SK-N-SH (cell line): ENCODE measurements around the gene CA4. TPM values are rescaled to one million over a fixed set of nuclear protein-coding genes. Genes with fewer than 3 reads are reported as not detected.

Experiments
- CTCF ChIA-PET: fragments of 300-600, 350-600 bp; formaldehyde crosslinking; extraction: SDS; loops from one replicate; lab custom pipeline; 2021; lab: Yijun Ruan, JAX
- POLR2A ChIA-PET: fragments of 350-600 bp; sonication (Branson Sonifier 250); formaldehyde crosslinking; extraction: SDS; loops from one replicate; lab custom pipeline; 2020; ENCODE audit warnings: antibody characterized with exemption, inconsistent platforms; lab: Yijun Ruan, JAX
- DNase-seq: peaks from one replicate; pipeline ENCODE4 v3.0.0; 2012
- H2AFZ ChIP-seq: fragments of 200-600 bp; sonication (generic); 2 replicates; pipeline ENCODE4 v1.8.1; 2016; ENCODE audit warnings: antibody characterized with exemption, mild to moderate bottlenecking, low read depth
- H3F3A ChIP-seq: fragments of 200-600 bp; sonication (generic); replicated peaks from 2 replicates; pipeline ENCODE3; 2016; ENCODE audit warnings: antibody characterized with exemption, mild to moderate bottlenecking; ENCODE audit not compliant: insufficient read depth
- H3K27ac ChIP-seq, 2 experiments: fragments of 200-500 bp in 1 of 2; fragments of 200-600 bp in 1 of 2; sonication (Bioruptor generic) in 1 of 2; sonication (generic), shearing (Covaris generic) in 1 of 2; 2 replicates each; pipeline versions ENCODE4 v1.5.1 to v1.6.1; 2014 to 2016; ENCODE audit warnings: low read depth in 2 of 2, inconsistent platforms in 1 of 2, low read length in 1 of 2, mild to moderate bottlenecking in 1 of 2, mixed read lengths in 1 of 2
- H3K27me3 ChIP-seq: fragments of 200-600 bp; sonication (generic), shearing (Covaris generic); 2 replicates; pipeline ENCODE4 v1.6.1; 2016; ENCODE audit warnings: mixed run types; ENCODE audit not compliant: insufficient read depth
- H3K36me3 ChIP-seq, 2 experiments: fragments of 200-500 bp in 1 of 2; fragments of 200-600 bp in 1 of 2; sonication (Bioruptor generic) in 1 of 2; sonication (generic) in 1 of 2; replicated peaks in 1 of 2; 2 replicates each; pipeline versions ENCODE3 to v1.5.1; 2014 to 2016; ENCODE audit warnings: low read length in 1 of 2, mild to moderate bottlenecking in 1 of 2; ENCODE audit not compliant: insufficient read depth in 2 of 2, control insufficient read depth in 1 of 2
- H3K4me1 ChIP-seq, 2 experiments: fragments of 200-500 bp in 1 of 2; fragments of 200-600 bp in 1 of 2; sonication (Bioruptor generic) in 1 of 2; sonication (generic), shearing (Covaris generic) in 1 of 2; 2 replicates each; pipeline versions ENCODE4 v1.5.1 to v1.6.1; 2014 to 2016; ENCODE audit warnings: low read depth in 1 of 2, low read length in 1 of 2, mixed run types in 1 of 2; ENCODE audit not compliant: insufficient read depth in 2 of 2, control insufficient read depth in 1 of 2
- H3K4me2 ChIP-seq: fragments of 200-600 bp; sonication (generic), shearing (Covaris generic); 2 replicates; pipeline ENCODE4 v1.6.1; 2017; ENCODE audit warnings: mixed run types
- H3K4me3 ChIP-seq, 2 experiments: fragments of 200-500 bp in 1 of 2; fragments of 200-600 bp in 1 of 2; sonication (Bioruptor generic) in 1 of 2; sonication (generic), shearing (Covaris generic) in 1 of 2; 2 replicates each; pipeline versions ENCODE4 v1.5.1 to v1.8.1; 2014 to 2016; ENCODE audit warnings: low read depth in 2 of 2, inconsistent platforms in 1 of 2, low read length in 1 of 2, mild to moderate bottlenecking in 1 of 2, mixed read lengths in 1 of 2, moderate library complexity in 1 of 2
- H3K79me2 ChIP-seq: fragments of 200-600 bp; sonication (generic); 2 replicates; pipeline ENCODE4 v1.8.1; 2017; ENCODE audit warnings: mild to moderate bottlenecking; ENCODE audit not compliant: insufficient read depth
- H3K9ac ChIP-seq: fragments of 200-600 bp; sonication (generic); 2 replicates; pipeline ENCODE4 v1.6.1; 2017; ENCODE audit warnings: mixed run types
- H3K9me2 ChIP-seq: fragments of 200-600 bp; sonication (generic); 2 replicates; pipeline ENCODE4 v1.6.1; 2017; ENCODE audit warnings: mixed run types
- H3K9me3 ChIP-seq: fragments of 200-600 bp; sonication (generic); 2 replicates; pipeline ENCODE4 v1.6.1; 2017; ENCODE audit warnings: mixed run types, mild to moderate bottlenecking, moderate library complexity
- H4K20me1 ChIP-seq: fragments of 200-600 bp; sonication (generic); 2 replicates; pipeline ENCODE4 v1.6.1; 2017; ENCODE audit warnings: mild to moderate bottlenecking, mixed run types; ENCODE audit not compliant: insufficient read depth
- CHD2 ChIP-seq: fragments of 150-350 bp; IDR thresholded peaks from 2 replicates; pipeline ENCODE4 v1.6.1; 2018; ENCODE audit warnings: low read length; ENCODE audit not compliant: partially characterized antibody
- ELF1 ChIP-seq: IDR thresholded peaks from 2 replicates; pipeline ENCODE4 v1.4.0; 2012
- FOSL2 ChIP-seq: IDR thresholded peaks from 2 replicates; pipeline ENCODE4 v1.4.0; 2012; ENCODE audit warnings: low read depth, mild to moderate bottlenecking, moderate library complexity, borderline replicate concordance
- FOXM1 ChIP-seq: IDR thresholded peaks from 2 replicates; pipeline ENCODE4 v1.4.0; 2012; ENCODE audit warnings: low read depth, mild to moderate bottlenecking
- GABPA ChIP-seq: IDR thresholded peaks from 2 replicates; pipeline ENCODE4 v1.4.0; 2012; ENCODE audit warnings: low read depth, mild to moderate bottlenecking
- JUND ChIP-seq: IDR thresholded peaks from 2 replicates; pipeline ENCODE4 v1.4.0; 2012
- MEF2A ChIP-seq: IDR thresholded peaks from 2 replicates; pipeline ENCODE4 v1.4.0; 2012; ENCODE audit warnings: low read depth, borderline replicate concordance
- POLR2AphosphoS5 ChIP-seq: IDR thresholded peaks from 2 replicates; pipeline ENCODE4 v1.6.1; 2012; ENCODE audit warnings: low read depth, low read length
- RCOR1 ChIP-seq: fragments of 150-350 bp; IDR thresholded peaks from 2 replicates; pipeline ENCODE4 v1.6.1; 2017; ENCODE audit warnings: antibody characterized with exemption, low read length
- REST ChIP-seq: IDR thresholded peaks from 2 replicates; pipeline ENCODE4 v1.6.1; 2012; ENCODE audit warnings: mild to moderate bottlenecking, low read depth, low read length, moderate library complexity
- RXRA ChIP-seq: IDR thresholded peaks from 2 replicates; pipeline ENCODE4 v1.4.0; 2012; ENCODE audit warnings: low read depth, mild to moderate bottlenecking, borderline replicate concordance
- SIN3A ChIP-seq: IDR thresholded peaks from 2 replicates; pipeline ENCODE4 v1.6.1; 2012; ENCODE audit warnings: low read depth, mild to moderate bottlenecking, low read length, moderate library complexity, borderline replicate concordance
- TAF1 ChIP-seq: IDR thresholded peaks from 2 replicates; pipeline ENCODE4 v1.6.1; 2012; ENCODE audit warnings: low read depth, mild to moderate bottlenecking, low read length, moderate library complexity, borderline replicate concordance
- TCF12 ChIP-seq: IDR thresholded peaks from 2 replicates; pipeline ENCODE4 v1.4.0; 2012
- TEAD4 ChIP-seq: IDR thresholded peaks from 2 replicates; pipeline ENCODE4 v1.4.0; 2012; ENCODE audit warnings: mild to moderate bottlenecking, borderline replicate concordance; ENCODE audit not compliant: insufficient read depth
- WGBS: methylation state at CpG from one replicate; pipeline ENCODE4 v1.1.6; 2017; ENCODE audit warnings: low lambda C conversion rate; 5-methylcytosine and 5-hydroxymethylcytosine counted together
- polyA plus RNA-seq, 3 experiments: library from polyadenylated mRNA; depleted of rRNA; stranded (reverse); fragments of >200 nt; gene quantifications; 2 replicates each; pipeline ENCODE4 v1.2.3, GENCODE V29; 2012

The CA4 gene
- polyA plus RNA-seq, 1 of the 3 experiments (the other 2 are of a cell fraction) = 0.21 TPM

GRCh38 chr17:60160829-60161501 is 11.2 kb downstream of the CA4 start:
- Histone ChIP-seq H3K4me1 (peaks cover 0 to 6% of the 10 kb centered on the region in 2 experiments; a peak in 1 of 4 replicates), H2AFZ (no peak overlapping the region), H3K27ac (no peak overlapping the region), H3F3A (no peaks in the 10 kb centered on the region), H4K20me1 (no peaks in the 10 kb centered on the region), H3K9me2 (no peaks in the 10 kb centered on the region), H3K36me3 (no peaks in the 10 kb centered on the region), H3K27me3 (no peaks in the 10 kb centered on the region), H3K4me2 (no peak overlapping the region), H3K4me3 (no peak overlapping the region), H3K9ac (no peak overlapping the region), H3K9me3 (no peaks in the 10 kb centered on the region), H3K79me2 (no peaks in the 10 kb centered on the region)
- no peak for TF ChIP-seq TCF12
- 87% methylated on average over 10 of the region's 10 CpGs for WGBS
- POLR2A ChIA-PET = no interaction called here
- CTCF ChIA-PET = interaction anchor here (1.0 to 2.3 kb wide), 7 partner anchors 10 to 278 kb away, joined by 3 to 10 read pairs (median 4); no protein-coding TSS in a partner anchor
- peak; percentile 46 for DNase-seq

- H2AFZ ChIP-seq = no peak overlapping the region
- H3K79me2 ChIP-seq = no peaks in the 10 kb centered on the region
- TF ChIP-seq FOSL2 (no peak), TEAD4 (no peak), FOXM1 (no peak), POLR2AphosphoS5 (no peak), TAF1 (no peak), GABPA (no peak), REST (no peak), ELF1 (no peak), RCOR1 (no peak), RXRA (no peak), CHD2 (no peak), JUND (no peak), TCF12 (no peak), SIN3A (no peak), MEF2A (no peak)
- H3K9me2 ChIP-seq = no peaks in the 10 kb centered on the region
- no peaks in the 10 kb centered on the region for H3K36me3 ChIP-seq
- H3K4me2 ChIP-seq = no peak overlapping the region
- peak; percentile 73 for DNase-seq
- H3K4me3 ChIP-seq = no peak overlapping the region
- no peaks in the 10 kb centered on the region for H3K9me3 ChIP-seq
- WGBS = 64% methylated on average over 17 of the region's 17 CpGs
- no peaks in the 10 kb centered on the region for H4K20me1 ChIP-seq
- CTCF ChIA-PET = interaction anchor here (0.6 to 2.3 kb wide), 9 partner anchors 9 to 277 kb away, joined by 3 to 10 read pairs (median 3); no protein-coding TSS in a partner anchor
- H3K27ac ChIP-seq = no peak overlapping the region
- no peak overlapping the region for H3K9ac ChIP-seq
- no peaks in the 10 kb centered on the region for H3K27me3 ChIP-seq
- no peaks in the 10 kb centered on the region for H3F3A ChIP-seq
- POLR2A ChIA-PET = no interaction called here
- H3K4me1 ChIP-seq = peaks cover 0 to 6% of the 10 kb centered on the region in 2 experiments; a peak in 1 of 4 replicates
Measured at GRCh38 chr17:60161598-60162330, 12.0 kb downstream of the CA4 start.
